HG03066 (cell line): ENCODE data around the gene MCF2L.
"Not testable (repeated sequence)": the region's sequence is repeated elsewhere in the genome, so short reads cannot be mapped to it uniquely, and the experiment has no call there.

Experiments
- ATAC-seq: cut with Tn5 transposase; IDR thresholded peaks from one replicate; pipeline ENCODE4 v1.9.1; 2021; ENCODE audit warnings: low read depth; ENCODE audit not compliant: unreplicated experiment

Gene MCF2L

DNA sequence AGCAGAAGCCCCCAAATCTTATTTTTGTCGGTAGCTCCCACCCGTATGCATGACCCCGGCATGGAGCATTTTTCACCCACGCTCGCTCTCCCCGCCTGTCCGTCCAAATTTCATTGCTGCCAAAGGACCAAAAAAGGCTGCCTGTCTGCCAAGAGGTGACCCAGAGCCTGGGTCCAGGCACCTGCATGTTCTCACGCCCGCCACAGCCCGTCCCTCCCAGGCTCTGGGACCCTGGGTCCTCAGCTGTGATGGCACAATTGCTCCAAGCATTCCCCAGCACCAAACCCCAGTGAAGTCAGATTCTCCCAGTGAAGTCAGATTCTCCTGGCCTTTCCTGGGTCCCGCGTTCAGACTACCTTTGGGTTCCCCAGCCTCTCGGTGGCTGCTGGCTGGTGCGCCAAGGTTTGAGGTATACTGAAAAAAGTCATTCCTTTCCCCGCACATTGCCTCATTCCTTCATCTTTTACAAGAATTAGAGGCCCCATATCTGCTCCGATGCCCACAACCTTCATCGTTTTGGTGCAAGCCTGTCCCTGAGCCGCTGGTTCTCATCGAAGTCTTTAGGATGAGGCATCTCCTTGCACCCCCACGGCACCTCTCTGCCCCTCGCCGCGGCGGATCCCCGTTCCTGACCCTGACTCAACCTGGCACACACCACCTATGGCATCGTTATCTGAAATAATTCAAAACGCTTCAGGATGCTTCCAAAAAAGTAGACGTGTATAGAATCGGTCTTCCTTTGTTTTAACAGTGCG, 77.3 kb downstream of the MCF2L start:
- ATAC-seq: no peak

DNA sequence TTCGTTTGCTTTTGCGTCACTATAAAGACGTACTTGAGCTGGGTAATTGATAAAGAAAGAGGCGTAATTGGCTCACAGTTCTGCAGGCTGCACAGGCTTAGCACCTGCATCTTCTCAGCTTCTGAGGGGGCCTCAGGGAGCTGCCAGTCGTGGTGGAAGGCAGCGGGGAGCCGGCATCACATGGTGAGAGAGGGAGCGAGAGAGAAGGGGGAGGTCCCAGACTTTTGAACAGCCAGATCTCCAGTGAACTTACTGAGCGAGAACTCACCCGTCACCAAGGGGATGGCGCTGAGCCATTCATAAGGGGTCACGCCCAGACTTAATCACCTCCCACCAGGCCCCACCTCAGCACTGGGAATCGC, 77.8 kb downstream of the MCF2L start:
- no peak for ATAC-seq

- ATAC-seq: no peak
Observed at GRCh38 chr13:113047587-113047986, 78.6 kb downstream of the MCF2L start.

DNA sequence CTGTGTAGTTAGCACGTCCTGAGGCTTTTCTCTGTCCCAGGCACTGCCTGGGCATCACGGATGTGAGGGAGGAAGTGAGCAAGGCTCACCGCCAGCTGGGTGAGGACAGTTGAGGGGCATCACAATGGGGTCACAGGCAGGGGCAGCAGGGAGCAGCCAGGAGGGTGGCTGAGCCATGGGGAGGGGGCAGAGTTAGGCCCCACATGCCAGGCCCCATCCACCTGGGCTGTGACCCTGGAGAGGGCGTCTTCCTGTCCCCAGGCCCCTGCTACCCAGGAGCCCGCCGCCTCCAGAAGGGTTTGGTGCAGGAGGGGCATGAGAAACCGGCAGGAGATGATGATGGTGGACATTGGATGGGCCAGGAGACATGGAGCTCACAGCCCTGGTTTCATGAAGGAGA, 79.8 kb downstream of the MCF2L start:
- ATAC-seq: no peak

GRCh38 chr13:113049521-113049941, 80.5 kb downstream of the MCF2L start:
- ATAC-seq: no peak

DNA sequence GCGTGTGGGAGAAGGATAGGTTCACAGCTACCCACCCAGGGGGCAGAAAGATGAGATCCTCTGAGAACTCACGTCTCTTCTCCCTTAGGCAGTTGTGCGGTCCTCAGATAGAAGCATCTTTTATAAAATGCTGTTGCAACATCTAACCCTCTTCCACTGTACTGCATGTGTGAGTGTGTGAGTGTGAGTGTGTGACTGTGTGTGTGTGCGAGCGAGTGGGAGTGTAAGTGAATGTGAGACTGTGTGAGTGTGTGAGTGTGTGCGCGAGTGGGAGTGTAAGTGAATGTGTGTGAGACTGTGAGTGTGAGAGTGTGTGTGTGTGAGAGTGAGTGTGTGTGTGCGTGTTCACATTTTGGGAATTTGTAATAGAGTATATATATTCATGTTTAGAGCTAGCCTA, 81.0 kb downstream of the MCF2L start:
- ATAC-seq: no peak

- no peak for ATAC-seq
Observed at GRCh38 chr13:113050734-113051431, 81.9 kb downstream of the MCF2L start.

GRCh38 chr13:113051641-113052040, 82.6 kb downstream of the MCF2L start:
- ATAC-seq: no peak

DNA sequence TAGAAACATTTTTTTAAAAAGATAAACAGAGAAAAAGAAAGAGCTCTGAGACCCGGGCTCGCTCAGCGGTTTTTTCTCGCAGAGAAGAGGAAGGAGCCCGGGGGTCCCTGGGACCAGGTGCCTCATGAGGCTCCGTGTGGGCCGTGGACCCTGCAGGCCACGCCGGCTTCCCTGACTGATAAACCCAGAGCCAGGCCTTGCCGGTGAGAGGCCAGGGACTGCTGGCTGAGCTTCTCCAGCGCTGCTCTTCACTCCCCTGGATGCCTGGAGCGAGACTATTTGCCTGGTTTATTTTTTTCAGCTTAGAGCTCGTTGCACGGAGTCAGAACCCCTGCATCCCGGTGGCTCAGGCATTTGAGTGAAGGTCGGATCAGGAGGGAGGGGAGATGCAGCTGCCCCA, 83.2 kb downstream of the MCF2L start:
- ATAC-seq: no peak

DNA sequence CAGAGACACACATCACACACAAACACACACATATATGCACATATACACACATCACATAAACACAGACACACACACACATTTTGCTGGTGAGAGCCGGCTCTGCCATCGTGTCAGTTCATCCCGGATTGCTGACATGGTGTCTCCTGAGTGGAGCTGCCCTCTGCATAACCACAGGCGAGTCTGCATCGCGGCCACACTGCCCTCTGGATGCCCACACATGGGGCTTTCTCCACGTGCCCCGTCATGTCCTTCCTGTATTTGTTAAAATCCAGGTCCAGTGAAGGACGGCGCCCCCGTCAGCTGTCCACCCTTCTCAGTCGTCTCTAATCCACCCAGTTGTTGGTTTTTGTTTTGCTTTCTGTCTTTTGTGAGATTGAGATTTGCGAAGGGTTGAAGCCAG, 84.0 kb downstream of the MCF2L start:
- no peak for ATAC-seq

DNA sequence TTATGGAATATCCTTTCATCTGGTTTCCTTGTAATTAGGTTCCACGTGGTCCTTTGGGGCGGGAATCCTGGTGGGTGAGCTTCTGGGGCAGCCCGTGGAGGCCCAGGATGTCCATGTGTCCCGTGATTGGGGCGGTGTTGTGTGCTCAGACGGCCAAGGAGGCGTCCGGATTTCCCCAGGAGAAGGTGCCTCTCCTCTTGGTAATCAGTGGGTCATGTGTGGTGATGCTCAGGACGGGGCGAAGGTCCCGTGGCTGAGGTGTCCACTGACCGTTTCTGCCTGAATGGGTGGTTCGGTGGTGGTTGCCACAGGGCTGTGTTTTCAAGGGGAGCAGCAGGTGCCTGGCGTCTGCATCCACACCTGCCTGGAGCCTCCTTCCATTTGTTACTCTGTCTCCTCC, 84.4 kb downstream of the MCF2L start:
- no peak for ATAC-seq

DNA sequence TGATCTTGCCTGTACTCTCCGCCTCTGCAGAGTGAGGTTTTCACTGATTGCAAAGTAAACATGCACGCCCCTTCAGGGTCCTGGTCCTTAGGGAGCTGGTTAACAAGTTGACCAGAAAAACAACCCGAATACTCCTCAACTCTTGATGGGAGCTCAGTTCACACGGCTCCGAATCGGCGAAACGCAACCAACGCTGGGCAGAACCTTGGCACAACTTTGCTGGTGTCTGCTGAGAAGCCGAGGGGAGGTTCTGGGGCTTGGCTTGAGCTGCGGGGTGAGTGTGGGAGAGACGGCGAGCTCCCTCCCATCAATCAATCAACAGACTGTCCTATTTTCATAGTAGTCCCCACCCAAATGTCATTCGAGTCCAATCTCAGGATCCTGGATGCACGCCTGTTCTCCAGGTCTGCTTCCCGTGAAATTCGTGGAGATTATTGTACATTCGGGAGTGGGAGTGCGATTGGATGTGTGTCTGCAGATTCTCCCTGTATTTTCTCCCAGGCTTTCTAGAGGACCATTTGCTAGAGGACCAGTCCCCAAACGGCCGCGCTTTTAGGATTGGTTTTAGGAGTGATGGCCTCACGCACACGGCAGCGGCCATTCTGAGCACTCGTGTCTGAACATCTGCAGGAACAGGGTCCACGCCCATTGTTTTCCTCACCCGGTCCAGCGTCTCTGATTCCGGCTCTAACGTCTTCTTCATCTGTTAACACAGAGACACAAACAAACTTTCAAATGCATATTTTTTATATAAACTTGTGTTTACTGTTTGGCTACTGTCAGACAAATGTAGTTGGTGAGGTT, 85.0 kb downstream of the MCF2L start:
- no peak for ATAC-seq

GRCh38 chr13:113057084-113057483, 88.1 kb downstream of the MCF2L start:
- no peak for ATAC-seq

- not testable (repeated sequence) for ATAC-seq
Observed at GRCh38 chr13:113057559-113057958, 88.5 kb downstream of the MCF2L start.

GRCh38 chr13:113058129-113058987, 89.3 kb downstream of the MCF2L start:
- no peak for ATAC-seq

DNA sequence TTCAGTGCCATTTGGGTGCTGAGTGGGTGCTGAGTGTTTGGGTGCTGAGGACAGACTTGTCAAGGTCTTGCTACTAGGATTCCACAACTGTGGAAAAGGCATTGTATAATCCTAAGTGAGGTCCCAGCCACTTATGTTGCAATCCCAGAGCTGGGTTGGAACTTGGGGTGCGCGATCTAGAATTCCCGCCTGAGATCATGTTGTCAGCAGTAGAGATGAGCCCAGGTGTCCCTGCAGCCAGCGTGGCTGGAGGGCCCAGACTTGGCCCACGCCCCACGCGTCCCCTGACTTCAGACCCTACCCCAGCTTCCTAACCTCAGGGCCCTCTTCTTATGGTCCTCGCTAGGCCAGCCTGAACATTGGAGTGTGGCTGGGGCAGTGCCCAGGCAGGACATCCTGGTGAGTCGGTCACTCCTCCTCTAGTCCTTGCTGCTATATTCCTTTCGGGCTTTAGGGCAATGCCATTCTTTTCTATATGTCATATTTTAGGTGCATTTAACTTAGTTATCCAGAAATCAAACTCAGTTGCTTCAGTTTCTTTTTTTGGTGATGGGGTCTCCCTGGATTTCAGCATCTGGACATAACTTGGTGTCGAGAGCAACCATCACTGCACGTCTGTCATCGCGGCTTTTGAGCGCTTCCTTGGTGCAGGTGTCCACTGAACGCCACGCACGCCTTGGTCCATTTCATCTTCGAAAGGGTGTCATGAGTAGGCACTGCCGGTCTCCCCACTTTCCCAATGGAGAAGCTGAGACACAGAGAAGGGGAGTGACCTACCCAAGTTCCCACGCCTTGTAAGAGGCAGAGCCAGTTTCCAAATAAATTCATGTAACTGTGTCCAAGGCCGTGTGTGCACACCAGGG, 90.2 kb downstream of the MCF2L start:
- no peak for ATAC-seq

- no peak for ATAC-seq
Observed at GRCh38 chr13:113059891-113060290, 90.9 kb downstream of the MCF2L start.

DNA sequence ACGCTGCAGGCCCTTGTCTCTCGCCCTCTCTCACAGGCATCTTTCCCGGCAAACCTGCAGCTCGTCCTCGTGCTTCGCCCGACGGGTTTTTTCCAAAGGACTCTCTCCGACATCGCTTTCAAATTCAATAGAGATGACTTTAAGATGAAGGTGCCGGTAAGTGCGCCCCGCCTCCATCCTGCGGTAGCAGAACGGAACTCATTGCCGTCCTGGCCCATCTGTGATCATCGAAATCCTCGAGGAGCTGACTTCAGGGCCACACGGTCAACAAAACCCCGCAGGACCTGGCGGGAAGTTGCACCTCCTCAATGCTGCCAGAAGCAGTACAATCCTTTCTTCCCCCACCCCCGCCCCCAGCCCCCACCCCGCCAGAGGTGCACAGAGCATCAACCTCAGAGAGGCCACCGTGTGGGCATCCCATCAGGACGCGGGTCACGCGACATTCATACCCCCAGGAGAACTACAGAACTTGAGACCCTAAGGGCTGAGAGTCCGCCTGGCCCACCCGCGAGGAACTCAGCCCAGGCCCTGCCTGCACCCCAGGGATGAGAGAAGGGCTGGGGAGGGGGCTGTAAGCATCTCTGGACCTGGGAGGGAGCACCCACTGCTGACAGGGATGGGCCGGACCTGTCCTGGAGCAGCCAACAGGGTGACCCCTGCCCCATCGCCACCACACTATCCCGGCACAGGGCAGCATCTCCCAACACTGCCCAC, 91.7 kb downstream of the MCF2L start:
- ATAC-seq: no peak

DNA sequence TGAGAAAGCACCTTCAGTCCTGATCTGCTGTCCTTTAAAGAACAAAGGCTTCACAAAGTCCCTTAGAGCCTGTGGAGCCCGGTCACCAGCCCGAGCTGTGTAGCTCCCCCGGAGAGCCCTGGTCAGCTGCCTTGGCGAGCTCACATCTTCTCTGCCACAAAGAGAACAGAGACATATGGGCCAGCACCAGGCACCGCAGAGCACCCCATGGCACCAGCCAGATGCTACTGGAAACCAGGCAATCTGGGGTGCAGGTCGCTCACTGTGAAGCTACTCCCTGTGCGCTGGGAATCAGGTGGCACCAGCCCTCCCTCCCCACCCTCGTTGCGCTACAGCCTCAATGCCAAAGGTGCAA, 92.2 kb downstream of the MCF2L start:
- no peak for ATAC-seq
